ENCODE results near the gene MEIS2.

- no peak for TF ChIP-seq TARDBP (IDR thresholded peaks at IDR 0.05)
- no peak for TF ChIP-seq CTBP1 (IDR thresholded peaks at IDR 0.05; ENCODE audit: borderline replicate concordance)
- no peak for TF ChIP-seq NFRKB (IDR thresholded peaks at IDR 0.05)
- no peak for TF ChIP-seq FOXA1 (IDR thresholded peaks at IDR 0.05)
- TF ChIP-seq BHLHE40 (IDR thresholded peaks at IDR 0.05; ENCODE audit: borderline replicate concordance): no peak
- TF ChIP-seq ZNF384 (IDR thresholded peaks at IDR 0.05): no peak
- no peak for TF ChIP-seq ELF4 (IDR thresholded peaks at IDR 0.05)
- no peak for TF ChIP-seq LEF1 (IDR thresholded peaks at IDR 0.05; ENCODE audit: borderline replicate concordance)
- TF ChIP-seq FOXK2 (IDR thresholded peaks at IDR 0.05): no peak
- no peak for TF ChIP-seq L3MBTL2 (conservative IDR thresholded peaks at IDR 0.05)
- TF ChIP-seq FOXM1 (IDR thresholded peaks at IDR 0.05; ENCODE audit: borderline replicate concordance): no peak
These were observed 33.9 kb upstream of the MEIS2 start for GRCh38 chr15:37134244-37134643.

Data from HEK293T (cell line).